ENCODE results near the gene CDKN2D. TPM values are rescaled to one million over a fixed set of nuclear protein-coding genes. Genes with fewer than 3 reads are reported as not detected.
A peak's percentile ranks its signal among the peaks of the same experiment; 100 is the strongest.

CDKN2D gene
- total RNA-seq, 1 experiment from 2014 or later = 17.1 TPM

DNA sequence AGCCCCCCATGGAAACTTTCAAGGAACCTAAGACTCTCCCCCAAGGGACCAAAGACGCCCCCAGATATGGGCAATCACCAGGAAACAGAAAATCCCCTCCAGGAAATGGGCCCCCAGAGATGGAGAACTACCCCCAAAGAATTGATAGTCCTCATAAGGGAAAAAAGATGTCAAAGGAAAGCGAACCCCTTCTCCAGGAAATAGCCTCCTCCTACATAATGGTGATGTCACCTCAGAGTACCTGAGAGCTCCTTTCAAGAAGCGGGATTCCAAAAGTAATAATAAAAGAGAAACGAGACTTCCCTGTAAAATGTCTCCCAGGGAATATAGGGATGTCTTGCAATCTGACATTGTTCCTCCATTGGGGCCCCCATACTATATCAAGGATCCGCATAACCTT lies 1.1 kb downstream of the CDKN2D start:
- H3K9ac ChIP-seq (ENCODE audit: low read length) = peak overlapping the region; percentile 27; the same call in 1 of the 2 replicates
- peak overlapping the region; percentile 72 for H3K4me3 ChIP-seq (ENCODE audit: low read length)
- H3K9me2 ChIP-seq (replicated peaks; ENCODE audit: low read length) = no peaks in the 10 kb centered on the region
- H4K20me1 ChIP-seq (ENCODE audit: low read length) = no peaks in the 10 kb centered on the region
- POLR2A ChIA-PET (ENCODE audit: unreplicated experiment) = interaction anchor here (0.6 kb wide), 2 partner anchors 13 to 89 kb away, joined by 3 to 4 read pairs; no protein-coding TSS in a partner anchor
- CTCF ChIA-PET = interaction anchor here (0.6 kb wide), 1 partner anchor 23 kb away, joined by 3 read pairs; no protein-coding TSS in a partner anchor
- H3K36me3 ChIP-seq (ENCODE audit: low read depth, low read length) = no peaks in the 10 kb centered on the region
- H3K4me1 ChIP-seq (ENCODE audit: insufficient read depth, low read length) = peaks cover 32% of the 10 kb centered on the region
- BruUV-seq (replicated peaks) = no TSS peak
- peaks cover 29% of the 10 kb centered on the region for H3K79me2 ChIP-seq (ENCODE audit: low read length)
- H3K27me3 ChIP-seq (ENCODE audit: low read length) = no peaks in the 10 kb centered on the region
- H3F3A ChIP-seq (ENCODE audit: low read length, unreplicated experiment) = no peaks in the 10 kb centered on the region
- intact Hi-C loops (cut with micrococcal nuclease) = loop anchor here (1.0 kb wide), 1 partner anchor 26 kb away; no protein-coding TSS in a partner anchor
- H3K4me2 ChIP-seq (ENCODE audit: low read length) = peak overlapping the region; percentile 87
- no peak overlapping the region for H3K27ac ChIP-seq (ENCODE audit: low read length)
- TF ChIP-seq EZH2phosphoT487 (IDR thresholded peaks at IDR 0.05; ENCODE audit: borderline replicate concordance, low read length) (no peak), EZH2 (IDR thresholded peaks at IDR 0.05; ENCODE audit: low read length, unreplicated experiment) (no peak)
- TF ChIP-seq, protein P1, sequence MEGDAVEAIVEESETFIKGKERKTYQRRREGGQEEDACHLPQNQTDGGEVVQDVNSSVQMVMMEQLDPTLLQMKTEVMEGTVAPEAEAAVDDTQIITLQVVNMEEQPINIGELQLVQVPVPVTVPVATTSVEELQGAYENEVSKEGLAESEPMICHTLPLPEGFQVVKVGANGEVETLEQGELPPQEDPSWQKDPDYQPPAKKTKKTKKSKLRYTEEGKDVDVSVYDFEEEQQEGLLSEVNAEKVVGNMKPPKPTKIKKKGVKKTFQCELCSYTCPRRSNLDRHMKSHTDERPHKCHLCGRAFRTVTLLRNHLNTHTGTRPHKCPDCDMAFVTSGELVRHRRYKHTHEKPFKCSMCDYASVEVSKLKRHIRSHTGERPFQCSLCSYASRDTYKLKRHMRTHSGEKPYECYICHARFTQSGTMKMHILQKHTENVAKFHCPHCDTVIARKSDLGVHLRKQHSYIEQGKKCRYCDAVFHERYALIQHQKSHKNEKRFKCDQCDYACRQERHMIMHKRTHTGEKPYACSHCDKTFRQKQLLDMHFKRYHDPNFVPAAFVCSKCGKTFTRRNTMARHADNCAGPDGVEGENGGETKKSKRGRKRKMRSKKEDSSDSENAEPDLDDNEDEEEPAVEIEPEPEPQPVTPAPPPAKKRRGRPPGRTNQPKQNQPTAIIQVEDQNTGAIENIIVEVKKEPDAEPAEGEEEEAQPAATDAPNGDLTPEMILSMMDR (conservative IDR thresholded peaks at IDR 0.05; ENCODE audit: low read depth, low read length) = no peak
- DNase-seq = no peak
- H3K9me3 ChIP-seq (ENCODE audit: low read length) = no peaks in the 10 kb centered on the region
- ATAC-seq = no peak
- peak overlapping the region; percentile 63; the same call in 1 of the 2 replicates for H2AFZ ChIP-seq (ENCODE audit: low read length)

GRCh38 chr19:10566658-10567410 lies 1.9 kb downstream of the CDKN2D start:
- Histone ChIP-seq H2AFZ (ENCODE audit: low read length) (no peak overlapping the region), H3K4me3 (ENCODE audit: low read length) (peak overlapping the region; percentile 79; the same call in 1 of the 2 replicates), H3K9me2 (replicated peaks; ENCODE audit: low read length) (no peaks in the 10 kb centered on the region), H3K27me3 (ENCODE audit: low read length) (no peaks in the 10 kb centered on the region), H3K79me2 (ENCODE audit: low read length) (peaks cover 29% of the 10 kb centered on the region), H3K9me3 (ENCODE audit: low read length) (no peaks in the 10 kb centered on the region), H3K27ac (ENCODE audit: low read length) (no peak overlapping the region), H3K36me3 (ENCODE audit: low read depth, low read length) (0 out of 2 replicates have a peak, but pooled peaks cover under 1% of the 10 kb centered on the region), H3K9ac (ENCODE audit: low read length) (no peak overlapping the region), H3K4me2 (ENCODE audit: low read length) (peak overlapping the region; percentile 96), H4K20me1 (ENCODE audit: low read length) (no peaks in the 10 kb centered on the region), H3K4me1 (ENCODE audit: insufficient read depth, low read length) (peaks cover 32% of the 10 kb centered on the region), H3F3A (ENCODE audit: low read length, unreplicated experiment) (no peaks in the 10 kb centered on the region)
- ChIA-PET POLR2A (ENCODE audit: unreplicated experiment) (interaction anchor here (0.6 kb wide), 3 partner anchors 12 to 284 kb away, joined by 3 to 4 read pairs (median 3); no protein-coding TSS in a partner anchor), CTCF (no interaction called here)
- intact Hi-C loops (cut with micrococcal nuclease) = no loop called here
- DNase-seq = no peak
- no peak for ATAC-seq
- BruUV-seq (replicated peaks) = no TSS peak
- TF ChIP-seq EZH2phosphoT487 (IDR thresholded peaks at IDR 0.05; ENCODE audit: borderline replicate concordance, low read length) (no peak), EZH2 (IDR thresholded peaks at IDR 0.05; ENCODE audit: low read length, unreplicated experiment) (no peak)
- TF ChIP-seq, protein P1 (conservative IDR thresholded peaks at IDR 0.05; ENCODE audit: low read depth, low read length) = no peak

DNA sequence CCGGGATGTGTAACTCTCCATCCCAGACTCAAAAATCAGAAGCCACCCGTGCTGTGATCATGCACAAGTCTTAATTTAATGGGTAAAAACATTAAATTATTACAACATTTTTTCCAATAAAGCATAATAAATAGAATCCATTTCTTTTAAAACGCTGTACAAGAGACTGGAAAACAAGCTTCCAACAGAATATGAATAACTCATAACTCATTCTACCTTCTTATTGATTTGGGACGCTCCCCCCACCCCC lies 2.4 kb downstream of the CDKN2D start:
- intact Hi-C loops (cut with micrococcal nuclease) = no loop called here
- Histone ChIP-seq H3K9me2 (replicated peaks; ENCODE audit: low read length) (no peaks in the 10 kb centered on the region), H3F3A (ENCODE audit: low read length, unreplicated experiment) (no peaks in the 10 kb centered on the region), H3K4me2 (ENCODE audit: low read length) (peak overlapping the region; percentile 96), H3K9me3 (ENCODE audit: low read length) (no peaks in the 10 kb centered on the region), H3K9ac (ENCODE audit: low read length) (peak overlapping the region; percentile 44; the same call in 1 of the 2 replicates), H2AFZ (ENCODE audit: low read length) (peak overlapping the region; percentile 70), H3K79me2 (ENCODE audit: low read length) (peaks cover 29% of the 10 kb centered on the region), H3K36me3 (ENCODE audit: low read depth, low read length) (0 out of 2 replicates have a peak, but pooled peaks cover 3% of the 10 kb centered on the region), H3K27me3 (ENCODE audit: low read length) (no peaks in the 10 kb centered on the region), H3K27ac (ENCODE audit: low read length) (0 out of 2 replicates have a peak overlapping the region, but pooled peaks have one; percentile 24), H3K4me3 (ENCODE audit: low read length) (peak overlapping the region; percentile 79), H4K20me1 (ENCODE audit: low read length) (no peaks in the 10 kb centered on the region), H3K4me1 (ENCODE audit: insufficient read depth, low read length) (peaks cover 32% of the 10 kb centered on the region)
- no peak for DNase-seq
- CTCF ChIA-PET = interaction anchor here (0.6 kb wide), 1 partner anchor 60 kb away, joined by 4 read pairs; no protein-coding TSS in a partner anchor
- BruUV-seq (replicated peaks) = no TSS peak
- TF ChIP-seq EZH2phosphoT487 (IDR thresholded peaks at IDR 0.05; ENCODE audit: borderline replicate concordance, low read length) = no peak
- TF ChIP-seq, protein P1 (conservative IDR thresholded peaks at IDR 0.05; ENCODE audit: low read depth, low read length) = no peak
- no peak for TF ChIP-seq EZH2 (IDR thresholded peaks at IDR 0.05; ENCODE audit: low read length, unreplicated experiment)
- no peak for ATAC-seq
- POLR2A ChIA-PET (ENCODE audit: unreplicated experiment) = interaction anchor here (0.6 kb wide), 1 partner anchor 284 kb away, joined by 3 read pairs; no protein-coding TSS in a partner anchor
